Activated CD8-positive, alpha-beta memory T cell treated with anti-CD3 and anti-CD28 coated beads for 24 hours (primary cell): Measurements from ENCODE around the gene XPO1.
"Not testable (repeated sequence)": the region's sequence is repeated elsewhere in the genome, so short reads cannot be mapped to it uniquely, and the experiment has no call there.

Experiments
- DNase-seq: peaks from one replicate; pipeline ENCODE4 v3.0.0-alpha.2; 2020

XPO1 gene, protein sequence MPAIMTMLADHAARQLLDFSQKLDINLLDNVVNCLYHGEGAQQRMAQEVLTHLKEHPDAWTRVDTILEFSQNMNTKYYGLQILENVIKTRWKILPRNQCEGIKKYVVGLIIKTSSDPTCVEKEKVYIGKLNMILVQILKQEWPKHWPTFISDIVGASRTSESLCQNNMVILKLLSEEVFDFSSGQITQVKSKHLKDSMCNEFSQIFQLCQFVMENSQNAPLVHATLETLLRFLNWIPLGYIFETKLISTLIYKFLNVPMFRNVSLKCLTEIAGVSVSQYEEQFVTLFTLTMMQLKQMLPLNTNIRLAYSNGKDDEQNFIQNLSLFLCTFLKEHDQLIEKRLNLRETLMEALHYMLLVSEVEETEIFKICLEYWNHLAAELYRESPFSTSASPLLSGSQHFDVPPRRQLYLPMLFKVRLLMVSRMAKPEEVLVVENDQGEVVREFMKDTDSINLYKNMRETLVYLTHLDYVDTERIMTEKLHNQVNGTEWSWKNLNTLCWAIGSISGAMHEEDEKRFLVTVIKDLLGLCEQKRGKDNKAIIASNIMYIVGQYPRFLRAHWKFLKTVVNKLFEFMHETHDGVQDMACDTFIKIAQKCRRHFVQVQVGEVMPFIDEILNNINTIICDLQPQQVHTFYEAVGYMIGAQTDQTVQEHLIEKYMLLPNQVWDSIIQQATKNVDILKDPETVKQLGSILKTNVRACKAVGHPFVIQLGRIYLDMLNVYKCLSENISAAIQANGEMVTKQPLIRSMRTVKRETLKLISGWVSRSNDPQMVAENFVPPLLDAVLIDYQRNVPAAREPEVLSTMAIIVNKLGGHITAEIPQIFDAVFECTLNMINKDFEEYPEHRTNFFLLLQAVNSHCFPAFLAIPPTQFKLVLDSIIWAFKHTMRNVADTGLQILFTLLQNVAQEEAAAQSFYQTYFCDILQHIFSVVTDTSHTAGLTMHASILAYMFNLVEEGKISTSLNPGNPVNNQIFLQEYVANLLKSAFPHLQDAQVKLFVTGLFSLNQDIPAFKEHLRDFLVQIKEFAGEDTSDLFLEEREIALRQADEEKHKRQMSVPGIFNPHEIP (N-terminal part only)

DNA sequence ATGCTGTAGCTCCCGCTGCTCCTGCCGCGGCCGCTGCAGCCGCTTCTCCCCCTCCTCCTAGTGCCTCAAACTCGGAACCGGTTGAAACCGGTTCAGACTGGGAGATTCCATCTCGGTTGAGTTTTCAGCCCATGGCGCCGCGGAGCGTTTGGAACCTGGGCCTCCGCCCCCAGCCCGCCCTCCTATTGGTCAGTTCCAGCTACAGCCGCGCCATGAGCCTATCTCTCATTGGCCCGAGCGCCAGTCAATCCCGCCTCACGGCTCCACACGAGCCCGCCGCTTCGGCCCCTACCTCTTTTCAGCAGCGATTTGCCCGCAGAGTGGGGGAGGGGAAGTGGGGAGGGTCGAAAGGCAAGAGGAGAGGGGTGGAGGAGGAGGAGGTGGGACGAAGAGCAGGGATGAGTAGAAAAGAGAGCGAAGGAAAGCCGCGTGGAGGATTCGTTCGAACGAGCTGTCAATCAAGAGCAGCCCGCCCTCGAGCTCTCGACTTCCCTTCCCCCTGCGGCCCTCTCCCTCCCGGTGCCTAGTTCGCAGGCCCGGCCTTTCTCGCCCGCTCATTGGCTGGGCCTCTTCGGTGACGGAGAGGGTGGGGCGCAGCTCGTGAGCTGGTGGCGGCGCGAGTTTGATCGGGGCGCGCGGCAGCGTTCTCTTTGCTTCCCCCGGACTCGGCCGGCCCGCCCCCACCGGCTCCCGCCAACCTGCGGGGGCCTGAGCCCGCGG lies at the start of gene XPO1:
Gene XPO1 (minus strand): TSS at position 157 of the 720 bp plus-strand sequence. CDS start 4,459 bp downstream, outside the sequence.
- peak; percentile 100 for DNase-seq

DNA sequence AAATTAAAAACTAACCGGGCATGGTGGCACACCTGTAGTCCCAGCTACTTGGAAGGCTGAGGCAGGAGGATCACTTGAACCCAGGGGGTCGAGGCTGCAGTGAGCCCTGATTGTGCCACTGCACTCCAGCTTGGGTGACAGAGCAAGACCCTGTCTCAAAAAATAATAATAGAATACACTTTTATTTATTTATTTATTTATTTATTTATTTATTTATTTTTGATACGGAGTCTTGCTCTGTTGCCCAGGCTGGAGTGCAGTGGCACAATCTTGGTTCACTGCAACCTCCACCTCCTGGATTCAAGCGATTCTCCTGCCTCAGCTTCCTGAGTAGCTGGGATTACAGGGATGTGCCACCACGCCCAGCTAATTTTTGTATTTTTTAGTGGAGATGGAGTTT lies 48.8 kb upstream of the XPO1 start:
- not testable (repeated sequence) for DNase-seq

DNA sequence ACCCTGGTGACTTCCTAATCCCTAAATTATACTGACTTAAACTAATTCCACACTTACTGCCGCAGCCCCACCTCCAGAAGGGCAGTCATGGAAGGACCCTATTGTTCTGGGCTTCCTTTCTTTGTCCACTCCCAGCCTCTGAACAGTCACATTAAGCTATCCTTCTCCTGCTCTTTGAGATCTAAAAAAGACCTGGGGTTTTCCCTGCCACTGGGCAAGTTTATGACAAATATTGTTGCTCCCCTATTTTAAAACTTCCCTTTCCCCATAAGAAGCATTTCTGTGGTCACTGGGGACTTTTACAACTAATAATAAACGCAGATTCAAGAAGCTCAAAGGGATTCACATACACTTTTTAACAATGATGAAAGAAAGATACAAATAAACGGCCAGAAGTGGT lies 47.2 kb upstream of the XPO1 start:
- no peak for DNase-seq

DNA sequence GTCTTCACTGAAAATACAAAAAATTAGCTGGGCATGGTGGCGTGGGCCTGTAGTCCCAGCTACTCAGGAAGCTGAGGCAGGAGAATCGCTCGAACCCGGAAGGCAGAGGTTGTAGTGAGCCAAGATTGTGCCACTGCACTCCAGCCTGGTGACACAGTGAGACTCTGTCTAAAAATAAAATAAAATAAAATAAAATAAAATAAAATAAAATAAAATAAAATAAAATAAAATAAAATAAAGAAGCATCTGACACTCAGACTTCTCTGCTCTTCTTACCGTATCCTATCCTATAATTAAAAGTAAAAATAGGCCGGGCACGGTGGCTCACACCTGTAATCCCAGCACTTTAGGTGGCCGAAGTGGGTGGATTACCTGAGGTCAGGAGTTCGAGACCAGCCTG lies 46.2 kb upstream of the XPO1 start:
- not testable (repeated sequence) for DNase-seq

DNA sequence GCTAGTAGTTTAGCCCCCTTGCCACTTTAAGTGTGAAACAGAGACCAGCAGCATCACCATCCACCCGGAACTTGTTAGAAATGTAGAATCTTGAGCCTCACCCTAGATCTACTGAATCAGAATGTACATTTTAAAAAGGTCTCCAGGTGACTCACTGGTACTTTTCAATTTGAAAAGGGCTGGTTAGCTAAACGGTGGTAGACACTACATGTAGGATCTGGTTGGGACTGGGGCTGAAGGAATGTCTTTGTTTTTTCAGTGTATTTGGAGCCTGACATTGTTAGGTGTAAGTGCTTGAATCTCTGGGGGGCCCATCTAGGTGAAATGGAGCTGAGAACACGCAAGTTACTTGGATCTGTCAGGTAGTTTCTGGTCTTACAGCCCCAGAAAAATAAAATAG lies 44.0 kb upstream of the XPO1 start:
- DNase-seq: no peak

DNA sequence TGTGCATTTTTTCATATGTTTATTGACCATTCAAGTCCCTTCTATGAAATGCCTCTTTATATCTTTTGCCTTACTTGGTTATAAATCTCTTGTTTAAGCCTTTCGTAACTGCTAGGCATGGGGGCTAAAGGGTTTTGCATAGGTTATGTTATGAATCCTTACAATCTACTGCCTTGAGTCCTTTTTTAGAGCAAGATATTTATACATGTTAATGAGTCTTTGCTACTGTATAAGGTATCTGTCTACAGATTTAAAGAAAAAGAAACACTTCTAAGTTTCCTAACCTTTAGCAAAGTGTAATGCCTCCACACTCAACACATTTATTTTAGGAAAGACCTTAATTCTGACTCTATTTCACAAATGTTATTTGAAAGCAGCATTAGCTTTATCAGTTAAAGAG lies 43.6 kb upstream of the XPO1 start:
- no peak for DNase-seq

DNA sequence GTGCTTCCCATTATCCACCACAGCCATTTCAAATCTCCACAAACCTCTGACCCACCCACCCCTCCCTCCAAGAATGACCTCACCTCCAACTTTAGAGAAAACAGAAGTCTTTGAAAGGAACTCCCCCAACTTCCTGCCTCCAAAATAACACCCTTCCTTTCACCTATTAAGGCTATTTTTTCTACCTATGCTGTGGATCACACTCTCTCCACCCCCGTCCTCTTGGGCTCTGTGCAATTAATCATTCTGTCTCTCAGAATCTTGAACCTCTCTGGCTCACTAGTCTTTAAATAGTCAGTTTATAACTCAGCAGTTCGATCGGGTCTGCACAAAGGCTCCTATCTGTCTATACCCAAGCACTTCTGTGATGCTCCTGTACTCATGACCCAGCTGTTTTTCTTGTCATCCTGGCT lies 37.3 kb upstream of the XPO1 start:
- DNase-seq: no peak

DNA sequence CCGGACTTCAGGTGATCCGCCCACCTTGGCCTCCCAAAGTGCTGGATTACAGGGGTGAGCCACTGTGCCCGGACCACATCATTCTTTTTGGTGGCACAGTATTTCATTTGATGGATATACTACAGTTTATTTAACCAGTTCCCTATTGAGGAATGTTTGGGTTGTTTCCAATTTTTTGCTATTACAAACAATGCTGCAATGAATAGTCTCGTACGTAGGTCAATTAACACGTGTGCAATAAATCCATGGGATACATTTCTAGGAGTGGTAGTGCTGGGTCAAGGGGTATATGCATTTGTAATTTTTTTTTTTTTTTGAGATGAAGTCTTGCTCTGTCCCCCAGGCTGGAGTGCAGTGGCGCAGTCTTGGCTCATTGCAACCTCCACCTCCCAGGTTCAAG lies 28.4 kb upstream of the XPO1 start:
- DNase-seq: no peak

DNA sequence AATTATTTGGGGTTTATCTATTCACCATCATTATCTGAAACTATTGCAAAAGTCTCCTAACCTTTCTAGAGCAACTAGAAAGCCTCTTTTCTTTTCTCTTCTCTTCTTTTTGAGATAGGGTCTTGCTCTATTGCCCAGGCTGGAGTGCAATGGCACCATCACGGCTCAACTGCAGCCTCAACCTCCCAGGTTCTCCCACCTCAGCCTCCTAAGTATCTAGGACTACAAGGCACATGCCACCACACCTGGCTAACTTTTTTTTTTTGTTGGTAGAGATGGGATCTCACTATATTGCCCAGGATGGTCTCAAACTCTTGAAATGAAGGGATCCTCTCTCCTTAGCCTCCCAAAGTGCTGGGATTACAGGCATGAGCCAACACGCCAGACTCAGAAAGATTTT lies 24.5 kb upstream of the XPO1 start:
- no peak for DNase-seq

DNA sequence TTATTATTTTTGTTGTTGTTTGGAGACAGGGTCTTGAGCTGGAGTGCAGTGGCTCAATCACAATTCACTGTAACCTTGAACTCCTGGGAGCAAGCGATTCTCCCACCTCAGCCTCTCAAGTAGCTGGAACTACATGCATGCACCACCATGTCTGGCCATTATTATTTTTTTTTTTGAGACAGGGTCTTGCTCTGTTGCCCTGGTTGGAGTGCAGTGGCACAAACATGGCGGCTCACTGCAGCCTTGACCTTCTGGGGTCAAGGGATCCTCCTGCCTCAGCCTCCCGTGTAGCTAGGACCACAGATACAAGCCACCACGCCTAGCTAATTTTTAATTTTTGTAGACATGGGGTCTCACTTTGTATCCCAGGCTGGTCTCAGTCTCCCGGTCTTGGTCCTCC lies 20.0 kb upstream of the XPO1 start:
- no peak for DNase-seq

DNA sequence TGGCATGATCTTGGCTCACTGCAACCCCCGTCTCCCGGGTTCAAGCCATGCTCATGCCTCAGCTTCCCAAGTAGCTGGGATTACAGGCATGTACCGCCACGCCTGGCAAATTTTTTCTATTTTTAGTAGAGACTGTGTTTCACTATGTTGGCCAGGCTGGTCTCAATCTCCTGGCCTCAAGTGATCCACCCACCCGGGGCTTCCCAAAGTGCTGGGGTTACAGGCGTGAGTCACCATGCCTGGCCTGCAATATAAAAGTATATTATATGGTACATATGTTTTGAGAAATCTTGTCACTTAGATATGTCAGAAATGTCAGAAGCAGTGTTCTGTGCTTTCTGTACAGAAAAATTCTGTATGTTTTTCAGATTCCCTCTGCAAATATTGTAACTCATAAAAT lies 19.2 kb upstream of the XPO1 start:
- DNase-seq: no peak

DNA sequence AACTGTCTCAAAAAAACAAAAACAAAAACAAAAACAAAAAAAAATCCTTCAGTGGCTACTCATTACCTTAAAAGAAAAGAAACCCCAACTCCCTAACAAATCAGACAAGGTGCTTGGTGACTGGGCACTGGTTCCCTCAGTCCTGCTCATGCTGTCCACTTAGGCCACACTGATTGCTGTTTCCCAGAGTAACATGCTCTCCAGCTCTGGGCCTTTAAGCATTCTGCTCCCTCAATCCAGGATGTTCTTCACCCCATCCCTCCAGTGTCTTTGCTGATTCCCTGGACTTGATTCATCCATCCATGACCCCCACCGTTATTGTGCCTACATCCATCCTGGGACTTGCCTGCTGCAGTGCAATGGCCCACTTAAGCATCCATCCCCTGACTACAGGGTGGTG lies 16.4 kb upstream of the XPO1 start:
- peak; percentile 33 for DNase-seq

DNA sequence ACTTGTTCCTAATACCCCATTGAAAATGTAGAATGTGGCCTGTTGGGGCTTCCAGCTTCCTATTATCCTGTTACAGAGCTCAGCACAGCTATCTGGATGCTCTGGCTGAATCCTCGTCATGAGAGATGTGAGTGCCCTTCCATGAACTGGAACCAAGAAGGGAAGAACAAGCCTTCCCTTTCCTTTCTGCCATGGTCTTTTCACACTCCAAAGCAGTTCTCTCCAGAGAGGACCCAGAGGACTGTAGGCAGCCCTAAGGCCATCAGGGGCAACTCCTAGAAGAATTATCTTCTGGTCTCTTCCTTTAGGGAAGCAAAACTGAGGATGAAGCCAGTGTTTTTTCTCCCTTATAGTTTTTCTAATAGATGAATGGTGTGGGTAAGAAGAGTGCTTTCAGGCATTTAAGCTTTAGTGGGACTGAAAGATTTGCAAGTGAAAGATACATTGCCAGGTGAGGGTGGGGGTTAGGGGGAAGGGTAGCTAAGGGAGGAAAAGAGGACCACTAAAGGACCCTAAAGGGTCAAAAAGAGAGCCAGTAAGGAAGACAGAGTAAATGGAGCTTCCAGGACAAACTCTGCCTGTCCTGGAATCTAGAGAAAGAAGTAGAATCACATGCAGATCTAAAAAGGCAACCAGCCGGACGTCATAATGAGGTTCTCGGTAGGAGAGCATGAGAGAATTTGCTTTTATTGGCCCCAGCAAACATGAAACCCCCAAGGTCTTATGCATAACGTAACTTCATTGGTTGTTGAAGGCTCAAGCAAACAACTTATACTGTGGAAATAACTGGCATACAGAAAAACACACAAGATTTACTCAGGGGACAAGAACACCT lies 12.4 kb upstream of the XPO1 start:
- peak; percentile 3 for DNase-seq

DNA sequence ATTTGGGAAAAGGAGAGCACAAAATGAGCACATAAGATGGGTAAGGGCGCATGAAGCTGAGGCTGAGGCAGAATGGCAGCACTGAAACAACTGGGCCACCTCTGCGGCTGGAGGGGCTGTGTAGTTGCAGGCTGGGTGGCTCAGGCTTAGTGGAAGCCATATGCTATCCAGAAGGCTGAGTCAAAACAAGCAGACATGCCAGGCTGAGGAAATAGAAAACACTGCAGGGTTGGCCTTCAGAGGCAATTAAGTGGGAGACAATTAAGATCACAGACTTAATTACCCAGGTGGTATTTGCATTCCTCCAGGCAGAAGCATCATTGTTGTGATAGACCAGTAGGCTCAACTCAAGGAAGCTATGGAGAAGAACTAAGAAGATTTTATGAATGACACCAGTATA lies 11.4 kb upstream of the XPO1 start:
- peak; percentile 9 for DNase-seq

DNA sequence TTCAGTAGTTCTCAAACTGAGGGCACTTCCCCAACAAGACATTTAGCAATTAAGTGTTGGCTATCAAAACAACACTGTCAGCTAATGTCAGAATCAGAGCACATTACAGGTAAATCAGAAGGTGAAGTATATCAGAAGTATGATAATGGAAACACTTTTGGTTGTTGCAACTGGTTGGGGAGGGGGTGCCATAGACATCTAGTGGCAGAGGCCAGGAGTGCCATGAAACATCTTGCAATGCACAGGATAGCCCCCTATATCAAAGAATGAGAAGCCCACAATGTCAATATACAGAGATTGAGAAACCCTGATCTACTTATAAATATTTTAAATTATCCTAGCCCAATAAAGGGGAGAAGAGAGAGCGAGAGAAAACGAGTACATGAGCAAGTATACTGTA lies 4.9 kb upstream of the XPO1 start:
- DNase-seq: no peak

DNA sequence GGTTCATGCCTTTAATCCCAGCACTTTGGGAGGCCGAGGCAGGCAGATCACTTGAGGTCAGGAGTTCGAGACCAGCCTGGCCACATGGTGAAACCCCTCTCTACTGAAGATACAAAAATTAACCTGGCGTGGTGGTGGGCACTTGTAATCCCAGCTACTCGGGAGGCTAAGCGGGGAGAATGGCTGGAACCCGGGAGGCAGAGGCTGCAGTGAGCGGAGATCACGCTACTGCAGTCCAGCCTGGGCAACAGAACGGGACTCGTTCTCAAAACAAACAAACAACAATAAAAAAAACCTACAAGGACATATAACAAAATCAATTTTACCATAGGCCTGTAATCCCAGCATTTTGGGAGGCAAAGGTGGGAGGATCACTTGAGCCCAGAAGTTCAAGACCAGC lies 2.0 kb upstream of the XPO1 start:
- not testable (repeated sequence) for DNase-seq

DNA sequence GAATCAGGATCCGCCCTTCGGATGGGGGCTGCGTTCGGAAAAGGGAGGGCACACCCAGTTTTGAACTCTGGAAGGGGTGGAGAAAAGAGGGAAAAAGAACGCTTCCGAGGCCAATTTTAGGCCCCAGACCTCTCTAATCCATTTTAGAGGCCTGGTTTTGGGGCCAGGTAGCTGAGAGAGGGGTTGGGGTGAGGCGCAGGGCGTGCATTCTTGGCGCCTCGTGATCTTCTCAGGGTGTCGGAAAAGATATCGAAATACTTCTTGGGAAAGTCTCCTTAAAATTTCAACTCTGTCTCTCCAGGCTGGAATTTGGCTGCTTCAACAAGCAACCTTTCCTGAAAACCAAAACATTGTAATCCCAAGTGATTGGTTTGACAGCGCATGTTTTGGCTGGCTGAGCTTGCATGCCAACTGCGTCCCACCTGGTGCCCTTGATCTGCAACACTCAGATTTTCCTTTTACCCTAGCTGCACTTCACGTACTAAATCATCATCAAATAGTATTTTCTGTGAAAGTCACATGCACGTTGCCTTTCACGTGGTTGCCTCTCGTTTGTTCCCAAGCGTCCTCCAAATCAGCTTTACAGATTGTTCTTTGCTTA lies 864 bp upstream of the XPO1 start:
- DNase-seq: no peak

DNA sequence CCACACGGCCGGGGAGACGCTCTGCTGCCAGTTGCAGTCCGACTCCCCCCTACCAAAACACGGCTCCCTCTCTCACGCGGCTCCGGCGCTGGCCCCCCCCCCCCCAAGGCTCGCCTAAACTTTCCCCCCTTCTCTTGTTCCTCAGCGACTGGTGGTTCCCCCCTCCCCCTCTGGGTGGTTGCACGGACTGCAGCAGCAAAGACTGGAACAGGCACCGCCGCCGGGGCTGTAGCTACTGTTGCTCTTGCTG lies 281 bp downstream of the XPO1 start:
- DNase-seq: no peak

DNA sequence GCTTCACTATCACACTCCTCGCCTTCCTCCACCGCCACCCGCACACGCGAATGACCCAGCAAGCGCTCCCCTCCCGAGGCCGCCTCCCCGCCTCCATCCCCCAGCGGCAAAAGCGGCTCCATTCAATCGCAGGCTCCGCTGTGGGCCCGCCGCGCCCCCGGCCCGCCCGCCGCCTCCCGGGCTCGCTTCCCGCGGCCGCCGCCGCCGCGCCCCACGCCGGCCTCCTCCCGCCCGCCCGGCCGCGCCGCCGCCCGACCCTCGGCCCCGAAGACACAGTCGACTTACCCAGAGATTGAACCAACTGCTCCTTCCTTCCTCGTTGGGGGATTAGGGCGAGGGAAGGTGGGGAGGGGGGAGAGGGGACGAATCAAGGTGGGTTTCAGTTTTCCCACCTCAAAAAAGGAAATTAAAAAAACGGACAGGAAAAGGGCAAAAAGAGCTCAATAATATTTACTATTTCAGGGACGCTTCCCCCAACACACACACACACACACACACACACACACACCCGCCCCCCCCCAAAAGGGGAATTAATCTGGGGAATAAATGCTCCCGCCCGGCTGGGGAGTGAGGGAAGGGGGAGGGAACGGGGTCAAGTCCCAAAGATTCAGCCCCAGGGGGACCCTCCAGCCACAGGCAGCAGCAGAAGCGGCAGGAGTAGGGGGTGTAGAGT lies 743 bp downstream of the XPO1 start:
- DNase-seq: peak; percentile 79

DNA sequence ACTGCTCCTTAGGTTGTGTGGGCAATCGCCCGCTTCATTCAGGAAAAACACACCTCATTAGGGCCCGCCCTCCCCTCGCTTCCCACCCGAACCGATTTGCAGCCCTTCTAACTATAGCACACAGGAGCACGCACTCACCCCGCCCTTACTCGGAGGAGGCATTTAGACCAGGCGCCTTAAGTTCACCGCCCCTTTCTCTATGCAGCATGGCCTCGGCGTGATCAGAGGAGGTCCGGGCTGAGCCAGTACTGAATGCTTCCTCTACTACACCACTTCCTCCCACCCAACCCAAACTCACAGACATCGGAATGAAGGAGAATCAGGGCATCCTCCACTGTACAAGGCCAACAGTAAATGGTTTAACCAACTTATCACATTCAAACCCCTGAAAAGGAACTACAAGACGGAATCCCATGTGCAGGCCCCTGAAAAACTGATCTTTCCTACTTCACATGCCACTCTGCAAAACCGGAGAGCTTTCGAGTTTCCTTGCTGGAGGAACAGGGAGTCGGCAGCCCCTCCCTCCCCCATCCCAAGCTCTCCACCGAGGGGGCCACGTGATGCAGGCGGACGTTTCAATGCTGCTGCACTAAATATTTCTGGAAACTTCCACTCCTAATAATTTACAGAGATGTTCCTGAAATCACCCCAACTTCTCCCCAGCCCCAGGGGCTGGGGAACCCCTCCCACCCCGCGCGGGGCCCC lies 1.4 kb downstream of the XPO1 start:
- peak; percentile 89 for DNase-seq

DNA sequence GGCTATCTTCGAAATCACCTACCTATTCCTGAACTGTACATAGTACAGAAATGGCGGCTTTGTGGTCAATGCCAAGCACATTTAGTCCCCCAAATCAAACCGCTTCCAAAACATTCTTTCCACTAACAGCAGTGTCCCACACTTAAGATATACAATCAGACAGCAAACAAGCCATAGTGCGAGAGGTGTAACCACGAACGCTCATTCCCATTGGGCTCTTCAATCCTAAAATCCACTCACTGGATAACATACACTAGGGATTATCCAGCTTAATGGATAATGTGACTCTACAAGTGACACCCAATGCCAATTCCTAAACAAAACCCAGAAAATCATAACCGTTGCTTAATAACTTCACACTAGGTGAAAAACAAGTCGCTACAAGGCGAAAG lies 2.0 kb downstream of the XPO1 start:
- no peak for DNase-seq
